H54 (cell line): ENCODE data around the gene CCT6B.
"Not testable (repeated sequence)": the region's sequence is repeated elsewhere in the genome, so short reads cannot be mapped to it uniquely, and the experiment has no call there.

Source experiments
- DNase-seq: peaks from one replicate; pipeline ENCODE4 v3.0.0; 2011; ENCODE audit warnings: low spot score, mixed read lengths; ENCODE audit not compliant: insufficient read length
- FAIRE-seq: peaks from 3 replicates; lab custom pipeline; 2011; peaks lifted over from hg19 to GRCh38; lab: Jason Lieb, UNC
- POLR2A ChIP-seq: IDR thresholded peaks from 2 replicates; pipeline ENCODE4 v1.6.1; 2011; ENCODE audit warnings: low read depth, mild to moderate bottlenecking, low read length

Gene CCT6B

GRCh38 chr17:34958438-34958837 is 2.8 kb downstream of the CCT6B start:
- DNase-seq (no peak), FAIRE-seq (no peak)
- no peak for TF ChIP-seq POLR2A

- FAIRE-seq, DNase-seq: not testable (repeated sequence)
These were observed 10.5 kb downstream of the CCT6B start for GRCh38 chr17:34950780-34951179.

- no peak for TF ChIP-seq POLR2A
- DNase-seq (no peak), FAIRE-seq (no peak)
These were observed 31.0 kb downstream of the CCT6B start for GRCh38 chr17:34930283-34930682.

DNA sequence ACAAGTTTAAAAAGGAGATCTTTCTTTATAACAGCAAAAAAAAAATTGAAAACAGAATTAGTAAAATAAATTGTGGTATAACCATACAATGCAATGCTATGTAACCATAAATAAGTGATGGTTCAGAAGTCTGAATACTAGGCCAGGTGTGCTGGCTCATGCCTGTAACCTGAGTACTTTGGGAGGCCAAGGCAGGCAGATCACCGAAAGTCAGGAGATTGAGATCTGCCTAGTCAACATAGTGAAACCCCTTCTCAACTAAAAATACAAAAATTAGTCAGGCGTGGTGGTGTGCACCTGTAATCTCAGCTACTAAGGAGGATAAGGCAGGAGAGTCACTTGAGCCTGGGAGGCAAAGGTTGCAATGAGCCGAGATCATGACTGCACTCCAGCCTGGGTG is 34.6 kb downstream of the CCT6B start:
- DNase-seq (no peak), FAIRE-seq (no peak)
- no peak for TF ChIP-seq POLR2A

DNA sequence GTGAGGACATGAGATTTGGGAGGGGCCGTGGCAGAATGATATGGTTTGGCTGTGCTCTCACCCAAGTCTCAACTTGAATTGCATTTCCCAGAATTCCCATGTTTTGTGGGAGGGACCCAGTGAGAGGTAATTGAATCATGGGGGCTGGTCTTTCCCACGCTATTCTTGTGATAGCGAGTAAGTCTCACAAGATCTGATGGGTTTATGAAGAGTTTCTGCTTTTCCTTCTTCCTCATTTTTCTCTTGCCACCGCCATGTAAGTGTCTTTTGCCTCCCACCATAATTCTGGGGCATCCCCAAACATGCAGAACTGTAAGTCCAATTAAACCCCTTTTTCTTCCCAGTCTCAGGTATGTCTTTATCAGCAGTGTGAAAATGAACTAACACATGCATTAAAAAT is 40.6 kb downstream of the CCT6B start:
- FAIRE-seq (no peak), DNase-seq (no peak)
- TF ChIP-seq POLR2A, result no peak

GRCh38 chr17:34917381-34917780 is 43.9 kb downstream of the CCT6B start:
- DNase-seq, result no peak
- no peak for TF ChIP-seq POLR2A
- no peak for FAIRE-seq

DNA sequence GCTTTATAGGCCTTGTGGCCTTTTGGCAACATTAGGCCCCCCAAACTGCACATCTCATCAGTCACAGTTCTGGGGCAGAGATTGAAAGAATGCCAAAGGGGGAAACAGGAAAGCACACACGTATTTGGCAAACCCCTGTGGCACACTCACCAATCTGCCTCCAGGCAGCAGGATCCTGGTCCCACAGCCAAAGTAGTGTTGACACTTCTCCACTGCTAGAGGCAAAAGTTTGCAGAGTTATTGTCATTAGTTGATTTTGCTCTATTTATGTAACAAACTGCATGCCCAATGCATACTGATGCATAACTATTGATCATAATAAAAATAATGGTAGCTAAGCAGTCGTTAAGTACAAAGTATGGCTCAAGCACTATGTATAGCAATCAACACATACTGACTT is 45.1 kb downstream of the CCT6B start:
- DNase-seq (no peak), FAIRE-seq (no peak)
- TF ChIP-seq POLR2A, result no peak

DNA sequence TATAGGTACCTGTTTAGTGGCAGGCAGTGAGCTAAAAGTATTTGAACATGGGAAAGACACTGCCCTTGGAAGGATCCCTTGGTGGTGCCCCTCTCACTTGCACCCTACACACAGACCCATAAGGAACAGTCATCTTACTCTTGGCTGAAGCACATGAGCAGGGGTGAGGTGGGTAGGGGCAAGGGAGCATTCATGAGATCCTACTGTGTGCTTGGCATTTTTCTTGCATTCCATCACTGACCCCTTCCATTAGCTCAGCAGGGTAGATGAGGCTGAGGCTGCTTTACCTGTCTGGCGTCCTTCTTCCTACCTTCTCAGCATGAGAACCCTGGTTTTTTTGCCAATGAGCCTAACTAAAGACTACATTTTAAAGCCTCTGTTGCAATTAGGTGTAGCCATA is 48.3 kb downstream of the CCT6B start:
- DNase-seq (no peak), FAIRE-seq (no peak)
- no peak for TF ChIP-seq POLR2A

DNA sequence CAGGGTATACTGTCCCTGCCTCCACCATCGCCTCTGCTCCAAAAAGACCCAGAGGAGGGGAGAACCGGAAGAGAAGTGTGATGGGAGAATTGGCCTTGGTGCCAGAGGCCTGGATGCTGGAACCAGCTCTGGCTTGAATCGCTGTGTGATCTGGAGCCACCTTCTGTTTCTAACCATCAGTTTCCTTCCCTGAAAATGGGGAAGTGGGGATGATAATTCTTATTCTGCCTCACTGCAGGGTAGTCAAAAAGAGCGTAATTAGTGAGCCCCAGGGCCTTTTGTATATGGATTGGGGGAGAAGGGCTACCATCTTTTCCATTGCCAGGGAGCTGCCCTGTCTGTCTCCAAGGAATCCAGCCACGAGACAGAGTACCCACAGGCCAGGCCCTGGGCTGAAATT is 52.2 kb downstream of the CCT6B start:
- TF ChIP-seq POLR2A, result no peak
- FAIRE-seq, result no peak
- no peak for DNase-seq

GRCh38 chr17:34902831-34903547 is 58.3 kb downstream of the CCT6B start:
- TF ChIP-seq POLR2A, result no peak
- FAIRE-seq (no peak), DNase-seq (no peak)

- no peak for DNase-seq
- no peak for FAIRE-seq
- no peak for TF ChIP-seq POLR2A
These were observed 61.5 kb downstream of the CCT6B start for GRCh38 chr17:34899643-34900291.

DNA sequence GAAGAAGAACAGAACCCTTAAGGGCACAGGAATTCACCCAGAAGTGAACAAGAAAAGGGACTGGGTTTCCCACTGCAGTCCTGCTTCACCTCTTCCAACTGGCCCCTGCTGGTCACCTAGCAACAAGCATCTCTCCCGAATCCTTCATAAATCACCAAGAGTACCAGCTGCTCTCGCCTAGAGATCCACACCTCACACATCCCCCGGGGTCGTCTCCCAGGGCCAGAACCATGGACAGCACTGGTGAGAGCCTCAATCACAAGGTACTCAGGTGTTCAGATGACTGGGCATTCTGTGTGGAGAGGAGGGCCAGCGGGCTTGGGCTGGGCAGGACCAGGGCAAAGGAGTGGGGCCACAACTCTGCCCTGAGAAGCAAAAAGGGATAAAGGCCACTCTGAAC is 65.9 kb downstream of the CCT6B start:
- DNase-seq (no peak), FAIRE-seq (no peak)
- TF ChIP-seq POLR2A, result no peak

DNA sequence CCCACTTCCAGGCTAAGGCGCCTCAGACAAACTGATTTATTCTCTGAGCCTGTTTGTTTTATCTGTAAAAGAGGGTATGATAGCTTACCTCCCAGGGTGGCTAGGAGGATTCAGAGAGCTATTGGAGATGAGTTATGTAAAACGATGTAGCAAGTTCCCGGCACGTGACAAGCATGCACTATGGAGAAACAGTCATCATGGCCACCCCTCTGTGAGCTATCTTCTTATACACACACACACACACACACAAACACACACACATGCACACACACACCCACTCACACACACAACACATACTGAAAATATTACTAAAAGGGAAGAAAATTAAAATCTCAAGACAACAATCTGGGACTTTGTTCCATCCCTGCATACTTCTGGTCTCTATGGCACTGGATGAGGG is 66.3 kb downstream of the CCT6B start:
- FAIRE-seq (no peak), DNase-seq (no peak)
- TF ChIP-seq POLR2A, result no peak

DNA sequence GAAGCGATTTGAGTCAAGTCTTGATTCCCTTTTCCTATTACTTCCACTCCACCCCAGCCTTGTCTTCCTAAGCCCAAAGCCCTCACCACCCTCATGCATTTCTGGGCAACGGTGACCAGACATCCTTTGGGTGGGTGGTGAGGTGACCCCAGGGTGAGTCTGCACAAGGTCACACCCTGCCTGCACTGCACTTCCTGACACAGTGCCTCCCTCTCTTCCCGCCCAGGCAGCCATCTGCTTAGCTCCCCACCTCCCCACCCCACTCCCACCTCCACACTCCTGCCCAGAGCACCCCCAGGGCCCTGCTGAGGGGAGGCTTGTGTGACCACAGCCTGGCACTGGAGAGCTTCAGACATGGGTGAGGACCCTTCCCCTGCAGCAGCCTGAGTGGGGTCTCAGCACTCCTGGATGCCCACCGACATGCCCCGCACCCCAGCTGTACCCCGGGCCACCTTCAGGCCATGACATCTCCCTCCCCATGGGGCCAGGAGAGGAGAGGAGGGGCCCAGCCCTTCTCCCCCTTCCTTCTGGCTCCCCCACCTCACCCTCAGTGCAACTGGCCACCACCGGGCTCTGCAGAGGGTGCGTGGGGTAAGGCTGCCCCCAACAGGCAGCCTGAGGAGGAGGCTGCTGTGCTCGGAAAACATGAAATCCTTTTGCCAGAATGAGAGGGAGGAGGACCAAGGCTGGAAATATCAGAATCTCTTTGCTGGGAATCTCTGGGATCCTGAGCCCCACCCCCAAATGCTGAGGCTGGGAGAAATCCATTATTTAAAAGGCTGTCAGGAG is 68.6 kb downstream of the CCT6B start:
- no peak for TF ChIP-seq POLR2A
- DNase-seq, result peak; percentile 59
- FAIRE-seq, result no peak

GRCh38 chr17:34886831-34887230 is 74.4 kb downstream of the CCT6B start:
- no peak for DNase-seq
- FAIRE-seq, result no peak
- TF ChIP-seq POLR2A, result no peak
